PC-3 (cell line): ENCODE results near the gene SARM1. TPM values are rescaled to one million over a fixed set of nuclear protein-coding genes. Genes with fewer than 3 reads are reported as not detected.
A peak's percentile ranks its signal among the peaks of the same experiment; 100 is the strongest.

Experiments
- ATAC-seq: fragments of 200-7000 bp; cut with Tn5 transposase; 2 replicates; pipeline ENCODE4 v1.9.1; 2020; ENCODE audit warnings: mild to moderate bottlenecking, moderate library complexity
- BruUV-seq: library from RNA; stranded (reverse); fragments of 400-500 nt; replicated peaks from 2 replicates; lab custom pipeline; 2021; lab: Mats Ljungman, UMichigan
- CTCF ChIA-PET: fragments of 300-600 bp; sonication (Branson Sonifier 250); formaldehyde crosslinking; loops from one replicate; lab custom pipeline; 2022; ENCODE audit warnings: antibody characterized with exemption; lab: Charles Lee
- POLR2A ChIA-PET: fragments of 300-600 bp; sonication (Branson Sonifier 250); formaldehyde crosslinking; loops from one replicate; lab custom pipeline; 2022; ENCODE audit warnings: antibody characterized with exemption; ENCODE audit not compliant: unreplicated experiment; lab: Charles Lee
- DNase-seq: peaks from one replicate; pipeline ENCODE4 v3.0.0-alpha.2; 2015
- H2AFZ ChIP-seq: fragments of 300-600 bp; sonication (generic); 2 replicates; pipeline ENCODE4 v1.6.0; 2016; ENCODE audit warnings: antibody characterized with exemption, low read length
- H3F3A ChIP-seq: fragments of 300-600 bp; sonication (generic); one replicate; pipeline ENCODE4 v1.6.0; 2017; ENCODE audit warnings: antibody characterized with exemption, low read length, control low read depth, mild to moderate bottlenecking; ENCODE audit not compliant: unreplicated experiment
- H3K27ac ChIP-seq: fragments of 300-600 bp; sonication (generic); 2 replicates; pipeline ENCODE4 v1.5.1; 2016; ENCODE audit warnings: mild to moderate bottlenecking, low read length
- H3K27me3 ChIP-seq: fragments of 300-600 bp; sonication (generic); 2 replicates; pipeline ENCODE4 v1.6.1; 2016; ENCODE audit warnings: low read length, mixed read lengths
- H3K36me3 ChIP-seq: fragments of 300-600 bp; sonication (generic); 2 replicates; pipeline ENCODE4 v1.6.1; 2016; ENCODE audit warnings: low read depth, mixed run types, low read length, mixed read lengths
- H3K4me1 ChIP-seq: fragments of 300-600 bp; sonication (generic); 2 replicates; pipeline ENCODE4 v1.5.1; 2016; ENCODE audit warnings: low read length; ENCODE audit not compliant: insufficient read depth
- H3K4me2 ChIP-seq: fragments of 300-600 bp; sonication (generic); 2 replicates; pipeline ENCODE4 v1.6.0; 2016; ENCODE audit warnings: low read length
- H3K4me3 ChIP-seq: fragments of 300-600 bp; sonication (generic); 2 replicates; pipeline ENCODE4 v1.5.1; 2016; ENCODE audit warnings: mild to moderate bottlenecking, low read length, mixed read lengths
- H3K79me2 ChIP-seq: fragments of 300-600 bp; sonication (generic); 2 replicates; pipeline ENCODE4 v1.6.1; 2017; ENCODE audit warnings: low read length, mixed read lengths
- H3K9ac ChIP-seq: fragments of 300-600 bp; sonication (generic); 2 replicates; pipeline ENCODE4 v1.6.0; 2016; ENCODE audit warnings: mild to moderate bottlenecking, low read length
- H3K9me2 ChIP-seq: fragments of 300-600 bp; sonication (generic); replicated peaks from 2 replicates; pipeline ENCODE4 v1.6.1; 2016; ENCODE audit warnings: mixed run types, low read length, mixed read lengths
- H3K9me3 ChIP-seq: fragments of 300-600 bp; sonication (generic); 2 replicates; pipeline ENCODE4 v1.6.1; 2016; ENCODE audit warnings: low read length, mixed read lengths
- H4K20me1 ChIP-seq: fragments of 300-600 bp; sonication (generic); 2 replicates; pipeline ENCODE4 v1.6.1; 2016; ENCODE audit warnings: low read length, mixed read lengths
- CTCF ChIP-seq: fragments of 300-600 bp; sonication (generic); conservative IDR thresholded peaks from 2 replicates; pipeline ENCODE4 v1.5.1; 2017; ENCODE audit warnings: antibody characterized with exemption, low read depth, mild to moderate bottlenecking, low read length
- EZH2 ChIP-seq: fragments of 300-600 bp; sonication (generic); IDR thresholded peaks from one replicate; pipeline ENCODE4 v1.6.1; 2017; ENCODE audit warnings: antibody characterized with exemption, mild to moderate bottlenecking, low read length; ENCODE audit not compliant: unreplicated experiment
- EZH2phosphoT487 ChIP-seq: fragments of 300-600 bp; sonication (generic); IDR thresholded peaks from 2 replicates; pipeline ENCODE4 v1.6.1; 2018; ENCODE audit warnings: mild to moderate bottlenecking, antibody characterized with exemption, low read length, borderline replicate concordance
- intact Hi-C: fragments of 100-400 bp; cut with micrococcal nuclease; formaldehyde crosslinking; loops from 2 replicates; pipeline ENCODE4 v1.9.0; 2023
- total RNA-seq: library from RNA; depleted of rRNA; stranded (reverse); fragments of >200 nt; gene quantifications from 2 replicates; pipeline ENCODE4 v1.2.3, GENCODE V29; 2014

SARM1 gene
- total RNA-seq, 1 experiment from 2014 or later = 6.7 TPM

- TF ChIP-seq EZH2 (no peak), CTCF (no peak), EZH2phosphoT487 (no peak)
- Histone ChIP-seq H3K27me3 (no peaks in the 10 kb centered on the region), H3F3A (no peaks in the 10 kb centered on the region), H3K9ac (peak overlapping the region; percentile 61), H3K36me3 (no peaks in the 10 kb centered on the region), H3K9me3 (no peaks in the 10 kb centered on the region), H3K4me1 (peaks cover 22% of the 10 kb centered on the region), H3K27ac (peak overlapping the region; percentile 35), H3K79me2 (peaks cover 7% of the 10 kb centered on the region; the same call in 1 of the 2 replicates), H4K20me1 (no peaks in the 10 kb centered on the region), H3K4me2 (peak overlapping the region; percentile 98), H2AFZ (peak overlapping the region; percentile 90), H3K4me3 (peak overlapping the region; percentile 81), H3K9me2 (no peaks in the 10 kb centered on the region)
- POLR2A ChIA-PET = interaction anchor here (0.5 to 1.3 kb wide), 4 partner anchors 11 to 85 kb away, joined by 3 to 8 read pairs (median 4); partner anchors contain the start of genes IFT20, POLDIP2 and TNFAIP1
- CTCF ChIA-PET = no interaction called here
- intact Hi-C loops = no loop called here
- BruUV-seq = no TSS peak
- peak; percentile 90 for ATAC-seq
- peak; percentile 66 for DNase-seq
Measured at GRCh38 chr17:28384281-28385036, 13.0 kb downstream of the SARM1 start.

- Histone ChIP-seq H3K4me1 (peaks cover 16% of the 10 kb centered on the region), H3K4me3 (peak overlapping the region; percentile 81), H3K9ac (peak overlapping the region; percentile 61), H3K79me2 (peaks cover 7% of the 10 kb centered on the region; the same call in 1 of the 2 replicates), H3F3A (no peaks in the 10 kb centered on the region), H2AFZ (peak overlapping the region; percentile 90), H3K9me3 (no peaks in the 10 kb centered on the region), H3K27me3 (no peaks in the 10 kb centered on the region), H3K36me3 (no peaks in the 10 kb centered on the region; the same call in 1 of the 2 replicates), H3K4me2 (peak overlapping the region; percentile 98), H4K20me1 (no peaks in the 10 kb centered on the region), H3K27ac (peak overlapping the region; percentile 35), H3K9me2 (no peaks in the 10 kb centered on the region)
- DNase-seq (peak; percentile 34), ATAC-seq (peak; percentile 61)
- POLR2A ChIA-PET = interaction anchor here (0.6 to 1.3 kb wide), 3 partner anchors 10 to 50 kb away, joined by 3 to 8 read pairs (median 3); partner anchors contain the start of genes IFT20, POLDIP2 and TNFAIP1
- no TSS peak for BruUV-seq
- intact Hi-C loops = no loop called here
- CTCF ChIA-PET = no interaction called here
- TF ChIP-seq EZH2 (no peak), EZH2phosphoT487 (no peak), CTCF (no peak)
Measured at GRCh38 chr17:28385037-28385400, 13.5 kb downstream of the SARM1 start.

- Histone ChIP-seq H3K9ac (peak overlapping the region; percentile 61), H2AFZ (peak overlapping the region; percentile 90; the same call in 1 of the 2 replicates), H3K36me3 (no peaks in the 10 kb centered on the region; the same call in none of the 2 replicates), H3F3A (no peaks in the 10 kb centered on the region), H3K4me2 (peak overlapping the region; percentile 98), H3K4me3 (peak overlapping the region; percentile 81), H3K9me3 (no peaks in the 10 kb centered on the region), H3K27me3 (no peaks in the 10 kb centered on the region), H4K20me1 (no peaks in the 10 kb centered on the region), H3K27ac (no peak overlapping the region), H3K9me2 (no peaks in the 10 kb centered on the region), H3K79me2 (peaks cover 7% of the 10 kb centered on the region; the same call in 1 of the 2 replicates), H3K4me1 (peaks cover 13% of the 10 kb centered on the region)
- TF ChIP-seq CTCF = no peak
- no peak for TF ChIP-seq EZH2phosphoT487
- no peak for TF ChIP-seq EZH2
- intact Hi-C loops = no loop called here
- ChIA-PET CTCF (no interaction called here), POLR2A (interaction anchor here (0.6 to 1.3 kb wide), 2 partner anchors 10 to 28 kb away, joined by 3 to 8 read pairs; partner anchors contain the start of gene POLDIP2)
- ATAC-seq = peak; percentile 18; the same call in 1 of the 2 replicates
- no TSS peak for BruUV-seq
- no peak for DNase-seq
Measured at GRCh38 chr17:28385406-28385805, 13.9 kb downstream of the SARM1 start.
